Bronchial epithelial cell (primary cell): ENCODE measurements around the gene PLPP1. TPM values are rescaled to one million over a fixed set of nuclear protein-coding genes. Genes with fewer than 3 reads are reported as not detected.

Source experiments
- DNase-seq: peaks from one replicate; pipeline ENCODE4 v3.0.0-alpha.2; 2010; ENCODE audit warnings: low read depth
- FAIRE-seq: peaks from 2 replicates; lab custom pipeline; 2011; peaks lifted over from hg19 to GRCh38; lab: Jason Lieb, UNC
- H3K27me3 ChIP-seq: 2 replicates; pipeline ENCODE4 v1.5.1; 2011; ENCODE audit warnings: low read length; ENCODE audit not compliant: control insufficient read depth, insufficient read depth
- H3K36me3 ChIP-seq: 2 replicates; pipeline ENCODE4 v1.5.1; 2011; ENCODE audit warnings: low read length; ENCODE audit not compliant: control insufficient read depth, insufficient read depth
- H3K4me3 ChIP-seq: 2 replicates; pipeline ENCODE4 v1.5.1; 2011; ENCODE audit warnings: mild to moderate bottlenecking, low read depth, low read length, control low read depth
- total RNA-seq: library from RNA; depleted of rRNA; stranded (reverse); fragments of >200 nt; gene quantifications from 2 replicates; pipeline ENCODE4 v1.2.1, GENCODE V29; 2014
- TF ChIP-seq, protein P1 (sequence below): IDR thresholded peaks from 2 replicates; pipeline ENCODE4 v1.5.1; 2011; ENCODE audit warnings: mild to moderate bottlenecking, moderate library complexity, low read length, control low read depth, inconsistent platforms; ENCODE audit not compliant: insufficient read depth, severe bottlenecking

Gene PLPP1
- total RNA-seq, 1 donor from 2014 or later, result 17.6 TPM

DNA sequence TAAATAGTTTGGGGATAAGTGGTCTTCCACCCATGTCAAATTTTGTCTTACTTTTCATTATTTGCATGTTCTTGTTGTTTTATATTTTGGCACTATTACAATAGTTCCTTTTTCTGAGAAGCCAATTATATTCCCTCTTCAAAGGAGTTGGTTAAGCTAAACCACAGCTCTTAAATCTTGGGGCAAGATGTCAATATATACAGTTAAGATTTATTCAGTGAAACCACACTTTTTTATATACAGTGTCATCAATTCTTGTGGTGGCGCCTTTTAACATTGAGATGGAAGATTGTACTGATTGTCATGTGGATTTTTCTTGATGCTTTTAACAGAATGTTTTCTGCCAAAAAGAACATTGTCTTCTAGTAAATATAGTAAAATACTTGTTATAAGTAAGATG is 122.9 kb downstream of the PLPP1 start:
- H3K36me3 ChIP-seq, result no peaks in the 10 kb centered on the region
- no peaks in the 10 kb centered on the region for H3K27me3 ChIP-seq
- FAIRE-seq (no peak), DNase-seq (no peak)
- no peak overlapping the region for H3K4me3 ChIP-seq
- TF ChIP-seq, protein P1, sequence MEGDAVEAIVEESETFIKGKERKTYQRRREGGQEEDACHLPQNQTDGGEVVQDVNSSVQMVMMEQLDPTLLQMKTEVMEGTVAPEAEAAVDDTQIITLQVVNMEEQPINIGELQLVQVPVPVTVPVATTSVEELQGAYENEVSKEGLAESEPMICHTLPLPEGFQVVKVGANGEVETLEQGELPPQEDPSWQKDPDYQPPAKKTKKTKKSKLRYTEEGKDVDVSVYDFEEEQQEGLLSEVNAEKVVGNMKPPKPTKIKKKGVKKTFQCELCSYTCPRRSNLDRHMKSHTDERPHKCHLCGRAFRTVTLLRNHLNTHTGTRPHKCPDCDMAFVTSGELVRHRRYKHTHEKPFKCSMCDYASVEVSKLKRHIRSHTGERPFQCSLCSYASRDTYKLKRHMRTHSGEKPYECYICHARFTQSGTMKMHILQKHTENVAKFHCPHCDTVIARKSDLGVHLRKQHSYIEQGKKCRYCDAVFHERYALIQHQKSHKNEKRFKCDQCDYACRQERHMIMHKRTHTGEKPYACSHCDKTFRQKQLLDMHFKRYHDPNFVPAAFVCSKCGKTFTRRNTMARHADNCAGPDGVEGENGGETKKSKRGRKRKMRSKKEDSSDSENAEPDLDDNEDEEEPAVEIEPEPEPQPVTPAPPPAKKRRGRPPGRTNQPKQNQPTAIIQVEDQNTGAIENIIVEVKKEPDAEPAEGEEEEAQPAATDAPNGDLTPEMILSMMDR, result no peak

GRCh38 chr5:55410845-55411244 is 123.9 kb downstream of the PLPP1 start:
- FAIRE-seq (no peak), DNase-seq (no peak)
- TF ChIP-seq, protein P1, result no peak
- Histone ChIP-seq H3K4me3 (no peak overlapping the region), H3K36me3 (peaks cover 1% of the 10 kb centered on the region), H3K27me3 (no peaks in the 10 kb centered on the region)

DNA sequence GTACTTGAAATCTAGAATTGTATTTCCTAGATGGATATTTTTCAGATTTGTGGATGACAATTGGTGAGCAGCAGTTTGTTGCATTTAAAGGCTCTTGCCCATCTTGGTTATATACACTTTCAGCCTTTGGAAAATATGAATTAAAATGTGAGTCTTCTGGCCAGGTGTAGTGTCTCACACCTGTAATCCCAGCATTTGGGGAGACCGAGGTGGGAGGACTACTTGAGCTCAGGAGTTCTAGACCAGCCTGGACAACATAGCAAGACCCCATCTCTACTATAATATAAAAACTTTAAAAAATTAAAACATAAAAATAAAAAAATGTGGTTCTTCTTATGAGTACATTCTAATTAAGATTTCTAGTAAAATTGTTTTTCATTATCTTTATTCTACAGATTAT is 125.0 kb downstream of the PLPP1 start:
- Histone ChIP-seq H3K4me3 (no peak overlapping the region), H3K27me3 (no peaks in the 10 kb centered on the region), H3K36me3 (peaks cover 1% of the 10 kb centered on the region)
- FAIRE-seq (no peak), DNase-seq (no peak)
- TF ChIP-seq, protein P1, result no peak

DNA sequence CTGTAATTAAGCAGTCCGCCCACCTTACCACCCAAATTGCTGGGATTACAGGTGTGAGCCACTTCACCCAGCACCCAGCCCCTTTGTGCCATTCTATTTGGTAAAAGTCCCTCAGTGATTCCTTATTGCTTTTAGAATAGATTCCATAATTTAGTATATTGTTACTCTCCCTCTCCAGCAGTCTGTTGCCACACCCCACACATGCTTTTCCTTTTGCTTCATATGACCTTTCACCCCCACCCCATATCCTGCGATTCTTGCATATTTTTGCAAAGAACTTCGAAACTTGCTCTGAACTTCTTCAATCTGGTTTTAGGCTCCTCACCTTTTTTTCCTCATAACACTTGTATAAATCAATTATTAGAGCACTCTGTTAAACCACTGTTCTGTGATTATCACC is 126.8 kb downstream of the PLPP1 start:
- FAIRE-seq (no peak), DNase-seq (no peak)
- Histone ChIP-seq H3K27me3 (no peaks in the 10 kb centered on the region), H3K4me3 (no peak overlapping the region), H3K36me3 (peaks cover 1% of the 10 kb centered on the region)
- TF ChIP-seq, protein P1, result no peak

GRCh38 chr5:55407059-55407684 is 127.6 kb downstream of the PLPP1 start:
- DNase-seq, result peak; percentile 44
- no peaks in the 10 kb centered on the region for H3K27me3 ChIP-seq
- peaks cover 1% of the 10 kb centered on the region for H3K36me3 ChIP-seq
- no peak overlapping the region for H3K4me3 ChIP-seq
- TF ChIP-seq, protein P1, result peak; percentile 57
- FAIRE-seq, result no peak

- H3K27me3 ChIP-seq, result no peaks in the 10 kb centered on the region
- H3K4me3 ChIP-seq, result no peak overlapping the region
- peaks cover 3% of the 10 kb centered on the region for H3K36me3 ChIP-seq
- TF ChIP-seq, protein P1, result no peak
- FAIRE-seq, result no peak
- DNase-seq, result no peak
Observed at GRCh38 chr5:55406292-55406691, 128.5 kb downstream of the PLPP1 start.
